Measurements from ENCODE around the gene CHCHD3. TPM values are rescaled to one million over a fixed set of nuclear protein-coding genes. Genes with fewer than 3 reads are reported as not detected.
"Not testable (repeated sequence)": the region's sequence is repeated elsewhere in the genome, so short reads cannot be mapped to it uniquely, and the experiment has no call there.

Gene CHCHD3
- total RNA-seq, 4 donors from 2014 or later: 54.0 to 88.6 (median 61.3) TPM

- TF ChIP-seq POLR2AphosphoS5 (IDR thresholded peaks at IDR 0.05): no peak
- TF ChIP-seq POLR2A (IDR thresholded peaks at IDR 0.05): no peak
- TF ChIP-seq EP300 (IDR thresholded peaks at IDR 0.05): no peak
- no peak for TF ChIP-seq CTCF (IDR thresholded peaks at IDR 0.05)
- WGBS, 2 donors (ENCODE audit: low coverage in 1 of 2): 100% methylated on average over 1 of the region's 1 CpG
- ATAC-seq: no peak
Observed at GRCh38 chr7:132972745-132973144, 109.1 kb downstream of the CHCHD3 start.

GRCh38 chr7:132970257-132970656 lies 111.6 kb downstream of the CHCHD3 start:
- no peak overlapping the region for H3K4me3 ChIP-seq
- no peaks in the 10 kb centered on the region for H3K4me1 ChIP-seq
- ATAC-seq: no peak
- TF ChIP-seq CTCF (IDR thresholded peaks at IDR 0.05) (no peak), POLR2A (IDR thresholded peaks at IDR 0.05) (no peak), EP300 (IDR thresholded peaks at IDR 0.05) (no peak), POLR2AphosphoS5 (IDR thresholded peaks at IDR 0.05) (no peak)
- H3K27me3 ChIP-seq: no peaks in the 10 kb centered on the region
- no peaks in the 10 kb centered on the region for H3K9me3 ChIP-seq
- peaks cover 0 to 29% of the 10 kb centered on the region in 2 donors for H3K36me3 ChIP-seq
- H3K27ac ChIP-seq: no peak overlapping the region
- WGBS, 2 donors (ENCODE audit: low coverage in 1 of 2): 88 to 93% methylated on average over 1 of the region's 1 CpG

More at GRCh38 chr7:132972745-132973144, 109.1 kb downstream of the CHCHD3 start:
- Histone ChIP-seq H3K4me1 (peaks cover 0 to under 1% (median 0%) of the 10 kb centered on the region in 3 donors), H3K9me3 (no peaks in the 10 kb centered on the region), H3K27ac (no peak overlapping the region), H3K27me3 (no peaks in the 10 kb centered on the region), H3K36me3 (peaks cover 0 to 29% of the 10 kb centered on the region in 2 donors), H3K4me3 (no peak overlapping the region)

DNA sequence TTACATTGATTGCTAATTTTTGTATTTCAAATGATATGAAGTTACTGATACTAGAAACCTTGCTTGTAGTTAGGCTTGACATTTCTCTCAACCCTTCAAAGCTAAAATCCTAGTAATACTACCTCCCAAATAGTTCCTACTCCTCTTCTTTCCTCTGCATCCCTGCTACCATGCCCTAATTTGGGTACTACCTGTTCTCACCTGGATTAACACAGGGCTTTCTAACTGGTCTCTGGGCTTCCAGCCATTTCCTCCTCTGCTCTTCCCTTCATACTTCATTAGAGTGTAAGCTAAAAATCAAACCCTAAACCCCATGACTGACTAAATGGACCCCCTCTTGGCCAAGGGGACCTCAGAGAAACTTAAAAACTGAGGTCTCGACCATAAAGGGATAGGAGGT lies 112.4 kb downstream of the CHCHD3 start:
- Histone ChIP-seq H3K36me3 (peaks cover 0 to 23% of the 10 kb centered on the region in 2 donors), H3K4me1 (no peaks in the 10 kb centered on the region), H3K9me3 (no peaks in the 10 kb centered on the region), H3K27me3 (no peaks in the 10 kb centered on the region), H3K27ac (no peak overlapping the region), H3K4me3 (no peak overlapping the region)
- TF ChIP-seq CTCF (IDR thresholded peaks at IDR 0.05) (no peak), EP300 (IDR thresholded peaks at IDR 0.05) (no peak), POLR2AphosphoS5 (IDR thresholded peaks at IDR 0.05) (no peak), POLR2A (IDR thresholded peaks at IDR 0.05) (no peak)
- no peak for ATAC-seq
- 100% methylated on average over 1 of the region's 1 CpG for WGBS, 2 donors (ENCODE audit: low coverage in 1 of 2)

DNA sequence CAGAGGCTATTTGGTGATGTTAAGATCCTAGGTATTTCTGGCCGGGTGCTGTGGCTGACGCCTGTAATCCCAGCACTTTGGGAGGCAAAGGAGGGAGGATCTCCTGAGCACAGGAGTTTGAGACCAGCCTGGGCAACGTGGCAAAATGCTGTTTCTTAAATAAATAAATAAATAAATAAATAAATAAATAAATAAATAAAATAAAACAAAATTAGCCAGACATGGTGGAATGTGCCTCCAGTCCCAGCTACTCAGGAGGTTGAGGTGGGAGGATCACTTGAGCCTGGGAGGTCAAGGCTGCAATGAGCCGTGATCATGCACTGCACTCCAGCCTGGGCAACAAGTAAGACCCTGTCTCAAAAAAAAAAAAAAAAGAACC lies 114.4 kb downstream of the CHCHD3 start:
- H3K4me3 ChIP-seq, H3K27ac ChIP-seq, ATAC-seq, H3K4me1 ChIP-seq, H3K36me3 ChIP-seq, H3K9me3 ChIP-seq, H3K27me3 ChIP-seq: not testable (repeated sequence)
- 67 to 95% methylated on average over 1 to 3 of the region's 4 CpGs for WGBS, 2 donors (ENCODE audit: low coverage in 1 of 2)

GRCh38 chr7:132966754-132967469 lies 115.0 kb downstream of the CHCHD3 start:
- H3K9me3 ChIP-seq: no peaks in the 10 kb centered on the region
- ATAC-seq: no peak
- no peaks in the 10 kb centered on the region for H3K36me3 ChIP-seq
- no peaks in the 10 kb centered on the region for H3K4me1 ChIP-seq
- H3K4me3 ChIP-seq: no peak overlapping the region
- no peaks in the 10 kb centered on the region for H3K27me3 ChIP-seq
- no peak for TF ChIP-seq POLR2A (IDR thresholded peaks at IDR 0.05)
- no peak for TF ChIP-seq POLR2AphosphoS5 (IDR thresholded peaks at IDR 0.05)
- no peak for TF ChIP-seq CTCF (IDR thresholded peaks at IDR 0.05)
- no peak for TF ChIP-seq EP300 (IDR thresholded peaks at IDR 0.05)
- WGBS, 2 donors (ENCODE audit: low coverage in 1 of 2): 84 to 98% methylated on average over 4 to 5 of the region's 5 CpGs
- no peak overlapping the region for H3K27ac ChIP-seq
